ENCODE measurements around the gene RAB40AL.
"Not testable (repeated sequence)": the region's sequence is repeated elsewhere in the genome, so short reads cannot be mapped to it uniquely, and the experiment has no call there.

Gene RAB40AL, protein sequence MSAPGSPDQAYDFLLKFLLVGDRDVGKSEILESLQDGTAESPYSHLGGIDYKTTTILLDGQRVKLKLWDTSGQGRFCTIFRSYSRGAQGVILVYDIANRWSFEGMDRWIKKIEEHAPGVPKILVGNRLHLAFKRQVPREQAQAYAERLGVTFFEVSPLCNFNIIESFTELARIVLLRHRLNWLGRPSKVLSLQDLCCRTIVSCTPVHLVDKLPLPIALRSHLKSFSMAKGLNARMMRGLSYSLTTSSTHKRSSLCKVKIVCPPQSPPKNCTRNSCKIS

GRCh38 chrX:102936972-102937371 is at the start of gene RAB40AL:
Gene RAB40AL, plus strand, starts transcription at chrX:102937272. Its CDS starts 47 bp downstream, at chrX:102937319.
- DNase-seq = not testable (repeated sequence)

GRCh38 chrX:102887687-102888086 is 49.4 kb upstream of the RAB40AL start:
- no peak for DNase-seq

- no peak for DNase-seq
Observed at GRCh38 chrX:102892103-102892502, 45.0 kb upstream of the RAB40AL start.

- DNase-seq = peak; percentile 24
Observed at GRCh38 chrX:102899940-102900916, 36.8 kb upstream of the RAB40AL start.

DNA sequence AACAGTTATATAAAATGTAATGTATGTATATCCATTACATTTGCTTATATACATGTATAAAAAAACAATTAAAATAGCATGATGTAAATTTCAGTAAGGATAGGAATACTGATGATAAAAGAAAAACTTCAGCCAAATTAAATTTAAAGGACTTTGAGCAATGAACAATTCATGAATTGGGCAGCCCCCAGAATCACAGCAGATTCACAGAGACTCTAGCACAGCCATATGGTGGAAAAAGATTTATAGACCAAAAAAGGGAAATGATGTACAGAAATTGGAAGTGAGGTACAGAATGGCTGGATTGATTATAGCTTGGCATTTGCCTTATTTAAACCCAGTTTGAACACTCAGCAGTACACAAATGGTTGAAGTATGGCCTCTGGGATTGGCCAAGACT is 34.7 kb upstream of the RAB40AL start:
- no peak for DNase-seq

DNA sequence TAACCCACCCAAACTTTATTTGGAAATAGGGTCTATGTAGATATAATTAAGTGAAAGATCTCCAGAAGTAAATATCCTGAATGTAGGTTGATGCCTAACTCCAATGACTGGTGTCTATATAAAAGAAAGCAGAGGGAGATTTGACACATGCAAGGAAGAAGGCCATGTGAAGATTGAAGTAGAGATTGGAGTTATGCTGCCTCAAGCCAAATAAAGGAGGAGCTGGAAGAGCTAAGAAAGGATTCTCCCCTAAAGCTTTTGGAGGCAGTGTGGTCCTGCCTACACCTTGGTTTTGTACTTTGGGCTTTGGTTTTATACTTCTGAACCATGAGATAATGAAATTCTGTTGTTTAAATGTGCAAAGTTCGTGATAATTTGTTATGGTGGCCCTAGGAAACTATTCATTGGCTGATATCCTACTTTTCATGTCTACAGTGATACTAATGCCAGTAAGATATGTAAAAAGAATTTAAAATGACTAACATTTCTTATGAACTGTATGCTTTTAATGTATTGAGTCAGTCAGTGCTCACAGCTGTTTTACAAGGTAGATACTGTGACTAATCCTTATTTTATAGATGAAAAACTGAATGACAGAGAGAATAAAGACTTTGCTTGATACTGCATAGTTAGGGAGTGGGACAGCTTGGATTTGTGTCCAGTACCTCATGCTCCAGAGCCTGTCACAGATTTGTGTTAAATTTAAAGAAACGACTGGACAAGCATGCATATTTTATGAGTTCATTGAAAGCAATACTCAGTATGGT is 5.9 kb upstream of the RAB40AL start:
- no peak for DNase-seq

DNA sequence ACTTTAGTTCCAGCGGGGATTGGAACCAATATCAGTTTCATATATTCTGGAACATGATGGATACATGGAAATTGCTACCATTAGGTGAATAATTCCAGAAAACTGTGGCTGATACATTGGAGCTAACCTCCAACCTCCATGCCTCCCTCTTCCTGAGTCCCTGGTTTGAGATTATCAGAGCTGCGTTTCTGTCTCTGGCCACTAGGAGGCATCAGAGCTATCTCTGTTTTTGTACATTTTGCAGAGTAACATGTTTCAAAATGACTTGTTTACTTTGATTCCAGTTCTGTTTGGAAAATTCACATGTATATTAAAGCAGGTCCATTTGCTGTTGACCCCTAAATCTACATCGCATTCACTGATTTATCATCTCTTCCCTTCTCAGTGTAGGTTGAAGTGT is 2.4 kb upstream of the RAB40AL start:
- DNase-seq = no peak

DNA sequence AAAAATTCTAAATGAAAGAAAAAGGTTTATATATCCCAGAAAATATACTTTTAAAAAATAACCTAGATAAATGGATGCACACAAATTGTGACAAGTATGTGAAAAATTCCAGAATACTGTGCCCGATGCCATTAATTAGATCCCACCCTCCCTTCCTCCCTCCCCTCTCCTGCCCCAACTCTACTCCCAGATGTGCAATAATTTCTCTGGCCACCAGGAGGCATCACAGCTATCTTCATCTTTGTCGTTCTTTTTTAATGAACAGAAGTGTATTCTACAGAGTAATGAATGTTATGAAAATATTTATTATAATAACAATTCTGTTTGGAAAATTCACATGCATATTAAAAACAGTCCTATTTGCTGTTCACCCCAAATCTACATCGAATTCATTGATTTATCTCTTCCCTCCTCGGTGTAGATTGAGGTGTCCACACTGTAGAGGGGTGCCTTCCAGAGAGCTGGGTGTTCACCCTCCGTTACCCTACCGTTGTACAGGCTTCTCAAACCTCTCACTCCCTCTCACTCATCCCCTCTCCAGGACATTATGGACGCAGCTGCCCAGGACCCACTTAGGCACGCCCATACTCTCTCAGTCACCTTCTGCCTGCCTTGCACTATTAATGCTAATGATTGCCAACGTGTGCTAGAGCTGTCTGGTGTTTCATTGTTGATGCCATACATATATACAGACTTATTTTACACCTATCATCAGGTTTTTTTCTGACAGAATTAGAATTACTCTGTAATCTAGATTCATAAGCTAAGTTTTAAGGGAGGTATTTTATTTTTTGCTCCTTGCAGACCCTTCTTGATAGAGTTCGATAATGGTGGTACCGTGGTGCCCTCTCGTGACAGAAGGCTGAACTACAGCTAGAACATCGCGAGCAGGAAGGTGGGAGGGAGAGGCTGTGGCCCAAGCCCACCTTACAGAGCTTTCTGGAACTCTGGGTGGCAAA is 14.1 kb downstream of the RAB40AL start:
- peak; percentile 46 for DNase-seq

GRCh38 chrX:102957751-102958150 is 20.7 kb downstream of the RAB40AL start:
- no peak for DNase-seq

DNA sequence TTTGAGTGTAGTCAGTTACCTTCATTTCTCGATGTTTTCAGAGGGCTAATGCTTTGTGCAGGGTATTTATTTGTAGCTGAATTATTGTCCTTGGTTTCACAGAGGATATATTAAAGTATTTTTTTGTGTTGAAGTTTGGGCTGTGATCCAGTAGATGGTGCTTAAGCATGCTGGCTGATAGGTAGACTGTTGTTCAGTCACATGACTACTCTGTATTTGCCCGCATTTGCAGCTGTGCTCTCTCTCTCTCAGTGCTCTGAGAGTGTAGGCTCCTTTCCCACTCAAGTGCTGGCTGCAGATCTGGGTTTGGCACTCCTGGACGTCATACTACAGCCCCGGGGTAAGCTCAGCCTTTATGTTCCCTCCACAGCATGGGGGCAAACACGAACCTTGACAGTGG is 21.7 kb downstream of the RAB40AL start:
- DNase-seq = no peak

GRCh38 chrX:102959471-102959870 is 22.4 kb downstream of the RAB40AL start:
- DNase-seq = no peak

DNA sequence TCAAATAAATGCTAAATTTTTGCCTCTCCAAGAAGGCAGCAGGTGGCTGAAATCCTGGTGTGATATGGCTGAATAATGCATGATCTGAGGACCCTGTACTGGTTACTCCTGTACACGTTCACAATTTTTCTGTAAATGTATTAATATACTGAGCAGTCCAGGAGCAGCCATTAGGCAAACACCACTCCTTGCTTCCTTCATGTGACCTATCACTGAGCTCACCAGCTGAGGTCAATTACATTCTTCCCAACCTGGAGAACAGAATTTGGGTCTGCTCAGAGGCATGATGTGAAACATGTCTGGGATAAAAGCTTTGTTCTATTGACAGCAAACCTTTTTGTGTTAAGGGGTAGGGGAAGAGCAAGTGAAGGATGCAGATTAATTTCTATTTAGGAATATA is 26.9 kb downstream of the RAB40AL start:
- DNase-seq = no peak

GRCh38 chrX:102964940-102965339 is 27.9 kb downstream of the RAB40AL start:
- no peak for DNase-seq

- no peak for DNase-seq
Observed at GRCh38 chrX:102966701-102967100, 29.6 kb downstream of the RAB40AL start.

- DNase-seq = no peak
Observed at GRCh38 chrX:102968216-102968615, 31.1 kb downstream of the RAB40AL start.

- DNase-seq = not testable (repeated sequence)
Observed at GRCh38 chrX:102971536-102971935, 34.5 kb downstream of the RAB40AL start.

GRCh38 chrX:102975016-102975415 is 37.9 kb downstream of the RAB40AL start:
- no peak for DNase-seq

DNA sequence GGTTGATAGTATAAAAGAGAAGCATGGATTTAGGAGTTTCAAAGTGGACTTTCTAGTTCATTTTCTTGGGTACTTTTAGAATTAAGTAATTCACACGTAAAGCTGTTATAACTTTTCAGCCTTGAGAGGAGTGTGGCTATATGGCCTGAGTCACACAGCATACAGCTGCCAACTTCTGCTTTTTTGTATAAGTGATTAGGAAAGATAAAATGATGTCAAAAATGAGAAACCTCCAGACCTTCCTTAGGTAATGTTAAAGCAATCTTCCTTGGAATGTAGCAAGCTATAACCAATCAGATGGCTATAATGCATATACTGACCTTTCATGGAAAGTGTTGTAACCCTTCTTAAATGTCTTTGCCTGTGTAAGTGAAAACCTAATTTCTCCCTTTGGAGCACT is 39.2 kb downstream of the RAB40AL start:
- DNase-seq = no peak

- DNase-seq = no peak
Observed at GRCh38 chrX:102976793-102977495, 39.9 kb downstream of the RAB40AL start.

- no peak for DNase-seq
Observed at GRCh38 chrX:102978594-102978993, 41.5 kb downstream of the RAB40AL start.

GRCh38 chrX:102979536-102979935 is 42.5 kb downstream of the RAB40AL start:
- DNase-seq = no peak
